Smooth muscle cell of the umbilical artery (primary cell): ENCODE data around the gene PLEKHG4. TPM values are rescaled to one million over a fixed set of nuclear protein-coding genes. Genes with fewer than 3 reads are reported as not detected.

Experiments
- total RNA-seq: library from RNA; depleted of rRNA; stranded (reverse); fragments of >200 nt; gene quantifications from 2 replicates; pipeline ENCODE4 v1.2.3, GENCODE V29; 2014

PLEKHG4 gene, protein sequence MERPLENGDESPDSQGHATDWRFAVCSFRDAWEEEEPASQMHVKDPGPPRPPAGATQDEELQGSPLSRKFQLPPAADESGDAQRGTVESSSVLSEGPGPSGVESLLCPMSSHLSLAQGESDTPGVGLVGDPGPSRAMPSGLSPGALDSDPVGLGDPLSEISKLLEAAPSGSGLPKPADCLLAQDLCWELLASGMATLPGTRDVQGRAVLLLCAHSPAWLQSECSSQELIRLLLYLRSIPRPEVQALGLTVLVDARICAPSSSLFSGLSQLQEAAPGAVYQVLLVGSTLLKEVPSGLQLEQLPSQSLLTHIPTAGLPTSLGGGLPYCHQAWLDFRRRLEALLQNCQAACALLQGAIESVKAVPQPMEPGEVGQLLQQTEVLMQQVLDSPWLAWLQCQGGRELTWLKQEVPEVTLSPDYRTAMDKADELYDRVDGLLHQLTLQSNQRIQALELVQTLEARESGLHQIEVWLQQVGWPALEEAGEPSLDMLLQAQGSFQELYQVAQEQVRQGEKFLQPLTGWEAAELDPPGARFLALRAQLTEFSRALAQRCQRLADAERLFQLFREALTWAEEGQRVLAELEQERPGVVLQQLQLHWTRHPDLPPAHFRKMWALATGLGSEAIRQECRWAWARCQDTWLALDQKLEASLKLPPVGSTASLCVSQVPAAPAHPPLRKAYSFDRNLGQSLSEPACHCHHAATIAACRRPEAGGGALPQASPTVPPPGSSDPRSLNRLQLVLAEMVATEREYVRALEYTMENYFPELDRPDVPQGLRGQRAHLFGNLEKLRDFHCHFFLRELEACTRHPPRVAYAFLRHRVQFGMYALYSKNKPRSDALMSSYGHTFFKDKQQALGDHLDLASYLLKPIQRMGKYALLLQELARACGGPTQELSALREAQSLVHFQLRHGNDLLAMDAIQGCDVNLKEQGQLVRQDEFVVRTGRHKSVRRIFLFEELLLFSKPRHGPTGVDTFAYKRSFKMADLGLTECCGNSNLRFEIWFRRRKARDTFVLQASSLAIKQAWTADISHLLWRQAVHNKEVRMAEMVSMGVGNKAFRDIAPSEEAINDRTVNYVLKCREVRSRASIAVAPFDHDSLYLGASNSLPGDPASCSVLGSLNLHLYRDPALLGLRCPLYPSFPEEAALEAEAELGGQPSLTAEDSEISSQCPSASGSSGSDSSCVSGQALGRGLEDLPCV
- 13.1 and 28.2 TPM in 2 replicates for total RNA-seq

DNA sequence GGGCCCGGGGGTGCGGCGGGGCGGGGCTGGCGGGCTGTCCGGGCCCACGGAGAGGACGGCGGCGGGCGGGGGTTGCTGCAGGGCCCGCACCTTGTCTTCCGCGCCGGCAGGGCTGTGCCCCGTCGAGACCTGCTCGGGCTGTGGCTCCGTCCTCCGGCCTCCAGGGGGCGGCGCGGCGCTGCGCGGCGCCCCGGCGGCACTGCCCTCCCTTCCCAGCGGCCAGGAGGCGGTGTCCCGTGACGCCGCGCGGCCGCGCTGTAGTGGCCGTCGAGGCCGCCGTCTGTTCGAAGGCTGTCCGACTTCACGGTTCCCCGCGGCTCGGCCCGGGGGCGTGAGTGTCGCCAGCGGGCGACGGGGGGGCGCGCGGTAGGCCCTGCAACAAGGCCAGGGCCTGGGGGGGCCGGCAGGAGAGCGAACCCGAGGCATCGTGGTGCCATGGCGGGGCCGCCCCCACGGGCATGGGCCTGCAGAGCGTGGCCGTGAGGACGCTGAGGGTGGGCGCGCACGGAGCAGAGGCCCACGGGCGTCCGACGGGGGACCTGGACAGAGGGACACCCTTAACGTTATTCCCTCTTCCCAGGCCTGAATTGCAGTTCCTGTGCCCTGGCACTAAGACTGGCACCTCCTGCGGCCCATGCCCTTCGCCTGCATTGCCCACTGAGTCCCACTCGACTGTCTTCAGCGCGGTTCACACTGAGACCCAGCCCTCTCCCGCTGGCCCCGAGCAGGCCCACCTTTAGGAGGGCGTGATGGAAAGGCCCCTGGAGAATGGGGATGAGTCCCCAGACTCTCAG lies at the start of gene PLEKHG4:
PLEKHG4 (plus strand) TSS at position 237 of the 794 bp plus-strand sequence; CDS start at position 750, 513 bp downstream.

DNA sequence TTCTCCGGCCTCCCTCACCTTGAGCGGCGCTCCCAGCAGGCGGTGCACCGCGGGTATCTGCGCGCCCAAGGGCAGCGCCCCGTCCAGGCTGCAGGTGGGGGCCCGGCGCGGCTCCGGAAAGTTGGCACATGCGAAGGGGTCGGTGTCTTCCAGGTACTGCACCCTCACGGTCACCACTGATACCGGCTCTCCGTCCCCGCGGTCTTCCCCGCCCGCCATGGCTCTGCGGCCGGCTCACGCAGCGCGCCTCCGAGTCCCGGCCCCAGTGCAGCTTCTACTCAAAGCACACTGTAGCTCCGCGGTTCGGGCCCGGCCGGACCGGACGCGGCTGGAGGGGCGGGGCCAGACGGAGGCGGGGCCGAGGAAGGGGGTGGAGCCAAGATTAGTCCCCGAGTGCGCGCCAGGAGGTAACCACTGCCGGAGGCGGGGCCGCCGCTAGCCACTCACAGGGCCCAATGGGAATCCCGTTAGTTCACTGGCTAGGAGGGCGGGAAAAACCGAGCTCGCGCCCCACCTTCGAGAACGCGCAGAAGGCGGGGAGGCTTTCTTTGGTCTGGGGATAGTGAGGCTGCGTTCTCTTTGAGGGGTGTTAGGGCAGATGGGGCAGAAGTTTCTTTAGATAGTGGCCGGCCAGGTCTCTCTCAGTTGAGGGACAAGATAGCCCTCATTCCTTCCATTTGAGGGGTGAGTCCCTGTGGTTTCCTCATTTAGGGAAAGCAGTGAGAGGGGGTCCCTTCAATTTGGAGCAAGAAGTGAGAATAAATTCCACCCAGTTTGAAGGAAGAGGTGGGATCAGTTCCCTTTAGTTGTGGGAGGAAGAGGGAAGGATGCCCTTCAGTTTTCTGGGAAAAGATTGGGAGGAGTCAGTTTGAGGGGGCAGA lies 31.9 kb upstream of the PLEKHG4 start, which contains the start of gene FHOD1:
FHOD1 (minus strand) TSS at position 290 of the 881 bp plus-strand sequence; CDS start at position 219, 71 bp downstream.

DNA sequence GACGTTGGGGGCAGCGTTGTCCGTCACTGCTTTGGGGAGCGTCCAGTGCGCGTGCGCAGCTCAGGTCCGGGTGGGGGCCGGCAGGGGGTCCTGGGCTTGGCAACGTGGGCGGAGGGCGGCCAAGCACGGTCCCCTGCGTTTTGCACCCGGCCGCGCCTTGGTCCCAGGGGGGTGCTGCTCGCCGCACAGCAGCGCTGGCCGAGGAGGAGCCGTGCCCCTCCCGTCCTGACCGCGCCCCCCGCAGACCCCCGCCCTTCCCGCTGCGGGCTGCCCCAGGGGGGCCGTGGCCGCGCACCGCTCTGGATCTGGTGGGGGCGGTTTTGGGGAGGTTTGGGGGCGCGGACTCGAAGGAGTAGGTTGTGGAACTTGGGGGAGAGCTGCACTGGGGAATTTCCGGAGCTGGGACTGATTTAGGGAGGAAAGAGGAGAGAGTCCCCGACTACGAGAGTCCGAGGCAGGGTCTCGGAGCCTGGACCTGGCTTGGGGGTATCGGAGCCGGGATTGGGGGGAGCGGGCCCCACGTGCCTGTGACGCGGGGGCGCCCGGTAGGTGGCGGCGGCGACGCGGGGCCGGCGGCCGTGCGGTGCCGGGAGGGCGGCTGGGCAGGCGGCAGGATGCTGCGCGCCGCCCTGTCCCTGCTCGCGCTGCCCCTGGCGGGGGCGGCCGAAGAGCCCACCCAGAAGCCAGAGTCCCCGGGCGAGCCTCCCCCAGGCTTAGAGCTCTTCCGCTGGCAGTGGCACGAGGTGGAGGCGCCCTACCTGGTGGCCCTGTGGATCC lies 30.7 kb upstream of the PLEKHG4 start, which contains the start of gene SLC9A5:
SLC9A5 (plus strand) TSS at position 579 of the 777 bp plus-strand sequence; CDS start at position 615, 36 bp downstream.

DNA sequence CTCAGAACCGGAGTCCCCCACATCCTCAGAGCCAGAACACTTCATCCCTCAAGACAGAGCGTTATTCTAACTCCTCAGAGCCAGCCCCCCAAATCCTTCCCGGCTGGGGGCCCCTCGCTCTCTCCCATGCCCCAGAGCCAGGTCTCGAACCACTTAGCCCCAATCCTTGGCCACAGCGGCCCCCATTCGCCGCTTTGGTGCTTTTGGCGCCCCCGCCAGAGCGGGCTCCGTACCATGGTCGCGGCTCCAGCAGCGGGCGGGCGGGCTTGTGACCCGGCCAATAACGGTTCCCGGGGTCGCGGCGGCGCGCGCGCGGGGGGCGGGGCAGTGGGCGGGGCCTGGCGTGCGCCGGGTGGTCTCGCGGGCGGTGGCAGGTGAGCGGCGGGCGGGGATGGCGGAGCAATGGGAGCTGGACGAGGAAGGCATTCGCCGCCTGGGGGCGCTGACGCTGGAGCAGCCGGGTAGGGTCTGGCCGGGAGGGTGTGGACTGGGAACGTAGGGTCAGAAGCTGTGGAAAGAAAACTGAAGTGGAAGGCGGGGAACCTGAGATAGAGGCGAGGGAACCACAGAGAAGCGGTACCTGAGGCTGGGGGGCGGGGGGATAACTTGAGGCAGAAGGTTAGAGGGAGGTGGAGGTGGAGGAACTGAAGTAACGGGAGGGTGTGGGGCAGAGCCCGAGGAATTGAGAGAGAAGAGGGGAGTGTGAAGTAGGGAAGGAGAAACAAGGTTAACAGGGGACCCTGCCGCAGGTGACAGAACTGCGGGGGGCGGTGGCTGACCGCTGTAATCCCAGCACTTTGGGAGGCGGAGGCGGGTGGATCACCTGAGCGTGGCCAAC lies 47.4 kb downstream of the PLEKHG4 start, which contains the start of the genes KCTD19 and LRRC36:
KCTD19 (minus strand) TSS at position 270 of the 838 bp plus-strand sequence; CDS start at position 236, 34 bp downstream.
LRRC36 (plus strand) TSS at position 344 of the 838 bp plus-strand sequence; CDS start at position 392, 48 bp downstream.

Other genes with a start within 250 kb of the PLEKHG4 start
- 12.2 and 20.3 TPM in 2 replicates for gene PHAF1, start 169.6 kb upstream of the PLEKHG4 start, total RNA-seq
- gene B3GNT9, start 128.5 kb upstream of the PLEKHG4 start, total RNA-seq, result 33.4 and 51.1 TPM in 2 replicates
- gene TRADD, start 119.6 kb upstream of the PLEKHG4 start, total RNA-seq, result 16.5 and 19.0 TPM in 2 replicates
- gene FBXL8, start 119.6 kb upstream of the PLEKHG4 start, total RNA-seq, result 11.6 and 13.1 TPM in 2 replicates
- 6.5 and 7.9 TPM in 2 replicates for gene HSF4, start 114.8 kb upstream of the PLEKHG4 start, total RNA-seq
- gene NOL3, start 109.0 kb upstream of the PLEKHG4 start, total RNA-seq, result 21.1 and 22.9 TPM in 2 replicates
- gene MATCAP1, start 95.6 kb upstream of the PLEKHG4 start, total RNA-seq, result 9.8 and 12.4 TPM in 2 replicates
- not detected in 2 replicates for gene EXOC3L1, start 89.4 kb upstream of the PLEKHG4 start, total RNA-seq
- gene E2F4, start 87.4 kb upstream of the PLEKHG4 start, total RNA-seq, result 68.0 and 85.7 TPM in 2 replicates
- 0.30 and 0.42 TPM in 2 replicates for gene ELMO3, start 80.4 kb upstream of the PLEKHG4 start, total RNA-seq
- 26.4 and 61.5 TPM in 2 replicates for gene TMEM208, start 52.4 kb upstream of the PLEKHG4 start, total RNA-seq
- 8.0 and 25.0 TPM in 2 replicates for gene FHOD1, start 32.1 kb upstream of the PLEKHG4 start, total RNA-seq
- gene SLC9A5, start 30.6 kb upstream of the PLEKHG4 start, total RNA-seq, result 1.5 and 2.4 TPM in 2 replicates
- gene KCTD19, start 47.2 kb downstream of the PLEKHG4 start, total RNA-seq, result not detected in 2 replicates
- gene LRRC36, start 47.3 kb downstream of the PLEKHG4 start, total RNA-seq, result not detected in 2 replicates
- gene TPPP3, start 114.0 kb downstream of the PLEKHG4 start, total RNA-seq, result 0.46 and 0.59 TPM in 2 replicates
- 5.6 and 6.4 TPM in 2 replicates for gene ZDHHC1, start 136.9 kb downstream of the PLEKHG4 start, total RNA-seq
- 0.59 TPM in 1 of 2 replicates, not detected in the other for gene HSD11B2, start 151.6 kb downstream of the PLEKHG4 start, total RNA-seq
- 104 and 140 TPM in 2 replicates for gene ATP6V0D1, start 201.6 kb downstream of the PLEKHG4 start, total RNA-seq
- gene AGRP, start 204.0 kb downstream of the PLEKHG4 start, total RNA-seq, result not detected in 2 replicates
- 32.1 and 83.6 TPM in 2 replicates for gene RIPOR1, start 249.3 kb downstream of the PLEKHG4 start, total RNA-seq